ENCODE measurements around the gene CTSE.
A peak's percentile ranks its signal among the peaks of the same experiment; 100 is the strongest.
"Not testable (repeated sequence)": the region's sequence is repeated elsewhere in the genome, so short reads cannot be mapped to it uniquely, and the experiment has no call there.

Gene CTSE

GRCh38 chr1:206013026-206013795 is 10.5 kb downstream of the CTSE start:
- no peak for DNase-seq

- no peak for DNase-seq
Observed at GRCh38 chr1:206012086-206012859, 11.4 kb downstream of the CTSE start.

- DNase-seq: no peak
Observed at GRCh38 chr1:206011057-206011456, 12.6 kb downstream of the CTSE start.

- no peak for DNase-seq
Observed at GRCh38 chr1:206010060-206010459, 13.6 kb downstream of the CTSE start.

- no peak for DNase-seq
Observed at GRCh38 chr1:206006946-206007345, 16.7 kb downstream of the CTSE start.

GRCh38 chr1:206005778-206006180 is 17.9 kb downstream of the CTSE start:
- DNase-seq: no peak

- no peak for DNase-seq
Observed at GRCh38 chr1:206005234-206005633, 18.5 kb downstream of the CTSE start.

GRCh38 chr1:206004826-206005225 is 18.9 kb downstream of the CTSE start:
- no peak for DNase-seq

- no peak for DNase-seq
Observed at GRCh38 chr1:206003854-206004800, 19.6 kb downstream of the CTSE start.

- peak; percentile 46 for DNase-seq
Observed at GRCh38 chr1:206002871-206003801, 20.6 kb downstream of the CTSE start, which contains the start of gene RAB7B. RAB7B (minus strand) TSS chr1:206003395; CDS start chr1:205994135, 9,260 bp downstream.

GRCh38 chr1:206002160-206002559 is 21.5 kb downstream of the CTSE start:
- no peak for DNase-seq

- DNase-seq: peak; percentile 95
Observed at GRCh38 chr1:206001476-206001888, 22.2 kb downstream of the CTSE start.

- DNase-seq: no peak
Observed at GRCh38 chr1:206000641-206001339, 22.9 kb downstream of the CTSE start.

GRCh38 chr1:205998457-205999241 is 25.0 kb downstream of the CTSE start:
- DNase-seq: no peak

- DNase-seq: not testable (repeated sequence)
Observed at GRCh38 chr1:205996641-205997040, 27.1 kb downstream of the CTSE start.

- no peak for DNase-seq
Observed at GRCh38 chr1:205994346-205994745, 29.3 kb downstream of the CTSE start.

GRCh38 chr1:205993068-205993467 is 30.6 kb downstream of the CTSE start:
- DNase-seq: no peak

- DNase-seq: no peak
Observed at GRCh38 chr1:205992218-205992882, 31.3 kb downstream of the CTSE start.

- no peak for DNase-seq
Observed at GRCh38 chr1:205991237-205991636, 32.5 kb downstream of the CTSE start.

- no peak for DNase-seq
Observed at GRCh38 chr1:205990226-205990625, 33.5 kb downstream of the CTSE start.
